NCI-H524 (cell line): Measurements from ENCODE around the gene SIGLEC10.
"Not testable (repeated sequence)": the region's sequence is repeated elsewhere in the genome, so short reads cannot be mapped to it uniquely, and the experiment has no call there.

Experiments used
- DNase-seq, 2 experiments: peaks; one replicate each; lab custom pipeline; 2025; lab: John Stamatoyannopoulos, UW

The SIGLEC10 gene, protein sequence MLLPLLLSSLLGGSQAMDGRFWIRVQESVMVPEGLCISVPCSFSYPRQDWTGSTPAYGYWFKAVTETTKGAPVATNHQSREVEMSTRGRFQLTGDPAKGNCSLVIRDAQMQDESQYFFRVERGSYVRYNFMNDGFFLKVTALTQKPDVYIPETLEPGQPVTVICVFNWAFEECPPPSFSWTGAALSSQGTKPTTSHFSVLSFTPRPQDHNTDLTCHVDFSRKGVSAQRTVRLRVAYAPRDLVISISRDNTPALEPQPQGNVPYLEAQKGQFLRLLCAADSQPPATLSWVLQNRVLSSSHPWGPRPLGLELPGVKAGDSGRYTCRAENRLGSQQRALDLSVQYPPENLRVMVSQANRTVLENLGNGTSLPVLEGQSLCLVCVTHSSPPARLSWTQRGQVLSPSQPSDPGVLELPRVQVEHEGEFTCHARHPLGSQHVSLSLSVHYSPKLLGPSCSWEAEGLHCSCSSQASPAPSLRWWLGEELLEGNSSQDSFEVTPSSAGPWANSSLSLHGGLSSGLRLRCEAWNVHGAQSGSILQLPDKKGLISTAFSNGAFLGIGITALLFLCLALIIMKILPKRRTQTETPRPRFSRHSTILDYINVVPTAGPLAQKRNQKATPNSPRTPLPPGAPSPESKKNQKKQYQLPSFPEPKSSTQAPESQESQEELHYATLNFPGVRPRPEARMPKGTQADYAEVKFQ

GRCh38 chr19:51417107-51417809 lies at the start of gene SIGLEC10:
TSS of gene SIGLEC10 (minus strand) at chr19:51417642. CDS start at chr19:51417581, 61 bp downstream.
- no peak for DNase-seq

GRCh38 chr19:51466723-51467122 lies 49.3 kb upstream of the SIGLEC10 start:
- DNase-seq = no peak

DNA sequence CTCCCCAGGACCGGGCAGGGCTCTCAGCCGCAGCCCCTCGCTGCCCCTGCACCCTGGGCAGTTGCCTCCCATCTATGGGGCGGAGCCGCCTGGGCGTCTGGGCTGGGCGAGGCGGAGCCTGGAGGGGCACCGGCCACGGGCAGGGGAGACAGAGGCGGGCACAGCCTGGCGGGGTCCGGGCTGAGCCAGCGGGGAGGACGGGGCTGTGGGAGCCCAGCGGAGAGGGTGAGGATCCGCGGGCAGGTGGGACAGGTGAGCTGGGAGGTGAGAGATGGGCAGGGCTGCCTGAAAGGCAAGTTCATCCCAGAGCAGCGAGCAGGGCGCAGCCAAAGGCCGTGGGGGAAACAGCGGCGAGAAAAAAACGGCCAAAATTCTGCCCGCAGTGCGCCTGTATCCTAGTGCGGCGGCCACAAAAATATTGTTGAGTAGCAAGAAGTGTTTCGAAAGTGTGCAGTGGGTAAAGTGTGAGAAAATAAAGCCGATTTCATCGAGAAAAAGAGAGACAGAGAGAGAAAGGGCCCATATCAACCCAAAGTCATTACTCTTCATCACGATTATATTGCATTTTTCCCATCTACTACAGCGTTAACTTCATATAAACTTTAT lies 46.6 kb upstream of the SIGLEC10 start:
- not testable (repeated sequence) for DNase-seq

GRCh38 chr19:51462681-51463080 lies 45.2 kb upstream of the SIGLEC10 start:
- no peak for DNase-seq

GRCh38 chr19:51462276-51462675 lies 44.8 kb upstream of the SIGLEC10 start:
- no peak for DNase-seq

- no peak for DNase-seq
These were observed 44.3 kb upstream of the SIGLEC10 start for GRCh38 chr19:51461723-51462161.

GRCh38 chr19:51460164-51460992 lies 42.9 kb upstream of the SIGLEC10 start:
- no peak for DNase-seq

DNA sequence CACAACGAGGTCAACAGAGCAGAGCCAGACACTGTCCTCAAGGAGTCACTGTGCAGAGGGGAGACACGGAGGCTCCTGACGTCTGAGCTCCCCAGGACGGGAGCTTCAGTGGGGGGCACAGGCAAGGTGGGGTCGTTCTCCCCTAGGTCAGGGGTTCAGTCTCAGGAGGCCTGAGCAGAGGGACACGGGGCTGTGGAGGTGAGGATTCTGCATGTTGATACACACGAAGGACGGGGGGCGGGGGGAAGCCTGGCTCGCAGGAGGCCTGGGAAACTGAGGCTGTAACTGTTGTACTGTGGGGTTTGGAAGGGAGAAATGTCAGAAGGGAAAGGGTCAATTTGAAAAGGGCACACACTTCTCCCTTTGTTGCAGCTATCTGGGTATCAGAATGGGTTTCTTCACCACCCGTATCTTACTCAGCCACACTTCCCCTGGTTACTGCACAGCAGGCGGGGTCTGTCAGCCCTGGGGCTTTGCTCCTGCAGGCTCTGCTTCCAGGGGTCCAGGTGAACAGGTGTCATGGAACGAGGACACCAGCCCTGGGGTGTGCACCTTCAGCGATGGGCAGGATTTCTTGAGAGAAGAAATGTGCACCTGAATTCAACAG lies 41.6 kb upstream of the SIGLEC10 start:
- DNase-seq = no peak

- DNase-seq = no peak
These were observed 40.7 kb upstream of the SIGLEC10 start, which contains the start of gene SIGLEC8 for GRCh38 chr19:51458051-51458645. TSS of gene SIGLEC8 (minus strand) at chr19:51458454. CDS start at chr19:51458387, 67 bp downstream.

DNA sequence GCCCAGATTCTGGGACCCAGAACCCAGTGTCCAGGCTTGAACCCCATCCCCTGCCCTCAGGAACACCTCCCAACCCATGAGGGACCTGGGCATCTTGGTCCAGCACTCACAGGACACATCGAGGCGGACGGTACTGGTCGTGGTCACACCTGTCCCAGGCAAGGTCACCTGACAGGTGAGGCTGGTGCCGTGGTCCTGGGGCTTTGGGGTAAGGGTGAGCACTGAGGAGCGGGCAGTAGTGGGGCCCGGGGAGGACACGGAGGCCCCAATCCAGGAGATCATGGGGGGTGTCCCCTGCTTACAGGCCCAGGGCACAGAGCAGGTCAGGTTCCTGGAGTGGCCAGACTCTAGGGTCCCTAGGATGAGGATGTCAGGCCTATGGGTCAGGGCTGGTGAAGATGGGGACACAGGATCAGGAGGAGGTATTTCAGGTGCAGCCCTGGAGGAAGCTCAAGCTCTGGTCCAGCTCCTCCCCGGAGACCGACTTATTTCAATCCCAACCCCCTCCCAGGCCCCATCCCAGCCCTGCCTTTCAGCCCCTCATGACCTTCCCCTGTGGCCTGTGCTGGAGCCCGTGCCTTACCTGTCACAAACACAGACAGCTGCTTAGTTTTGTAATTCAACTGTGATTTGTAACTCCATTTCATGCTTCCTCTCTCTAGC lies 40.0 kb upstream of the SIGLEC10 start:
- DNase-seq = no peak

GRCh38 chr19:51456541-51457290 lies 39.3 kb upstream of the SIGLEC10 start:
- no peak for DNase-seq

- DNase-seq = no peak
These were observed 33.4 kb upstream of the SIGLEC10 start for GRCh38 chr19:51450730-51451307.

DNA sequence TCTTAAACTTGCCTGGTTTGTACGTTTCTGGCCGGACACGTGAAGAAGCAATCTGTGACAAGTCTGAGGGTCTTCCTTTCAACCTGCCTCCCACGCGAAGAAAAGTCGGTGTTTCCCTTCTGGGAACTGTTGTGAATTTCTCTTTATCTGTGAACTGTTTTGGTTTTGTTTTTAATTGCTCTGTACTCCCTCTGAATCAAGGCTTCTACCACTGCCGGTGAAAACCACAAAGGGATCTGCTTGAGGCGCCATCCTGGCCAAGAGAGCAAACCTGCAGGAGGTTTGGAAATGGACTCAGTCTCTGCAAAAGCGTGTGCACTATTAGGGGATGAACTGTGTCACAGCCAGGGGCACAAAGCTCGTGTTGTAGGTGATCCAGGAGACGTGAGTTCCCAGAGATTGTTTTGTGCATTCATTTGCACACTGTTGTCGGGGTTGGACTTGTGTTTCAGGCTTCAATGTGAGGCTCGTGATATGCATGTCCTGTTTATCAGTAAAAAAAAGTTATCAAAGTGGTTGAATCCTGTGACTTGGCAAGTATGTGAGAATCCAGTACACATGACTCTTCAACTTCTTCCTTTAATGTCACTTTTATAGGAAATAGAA lies 31.1 kb upstream of the SIGLEC10 start:
- no peak for DNase-seq

GRCh38 chr19:51448011-51448410 lies 30.6 kb upstream of the SIGLEC10 start:
- no peak for DNase-seq

DNA sequence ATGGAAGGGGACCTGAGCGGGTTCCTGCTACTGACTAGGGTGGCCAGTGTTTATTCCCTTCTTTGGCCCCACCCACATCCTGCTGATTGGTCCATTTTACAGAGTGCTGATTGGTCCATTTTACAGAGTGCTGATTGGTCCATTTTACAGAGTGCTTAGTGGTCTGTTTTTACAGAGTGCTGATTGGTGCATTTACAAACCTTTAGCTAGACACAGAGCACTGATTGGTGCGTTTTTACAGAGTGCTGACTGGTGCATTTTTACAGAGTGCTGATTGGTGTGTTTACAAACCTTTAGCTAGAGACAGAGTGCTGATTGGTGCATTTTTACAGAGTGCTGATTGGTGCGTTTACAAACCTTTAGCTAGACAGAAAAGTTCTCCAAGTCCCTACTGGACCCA lies 30.1 kb upstream of the SIGLEC10 start:
- not testable (repeated sequence) for DNase-seq

DNA sequence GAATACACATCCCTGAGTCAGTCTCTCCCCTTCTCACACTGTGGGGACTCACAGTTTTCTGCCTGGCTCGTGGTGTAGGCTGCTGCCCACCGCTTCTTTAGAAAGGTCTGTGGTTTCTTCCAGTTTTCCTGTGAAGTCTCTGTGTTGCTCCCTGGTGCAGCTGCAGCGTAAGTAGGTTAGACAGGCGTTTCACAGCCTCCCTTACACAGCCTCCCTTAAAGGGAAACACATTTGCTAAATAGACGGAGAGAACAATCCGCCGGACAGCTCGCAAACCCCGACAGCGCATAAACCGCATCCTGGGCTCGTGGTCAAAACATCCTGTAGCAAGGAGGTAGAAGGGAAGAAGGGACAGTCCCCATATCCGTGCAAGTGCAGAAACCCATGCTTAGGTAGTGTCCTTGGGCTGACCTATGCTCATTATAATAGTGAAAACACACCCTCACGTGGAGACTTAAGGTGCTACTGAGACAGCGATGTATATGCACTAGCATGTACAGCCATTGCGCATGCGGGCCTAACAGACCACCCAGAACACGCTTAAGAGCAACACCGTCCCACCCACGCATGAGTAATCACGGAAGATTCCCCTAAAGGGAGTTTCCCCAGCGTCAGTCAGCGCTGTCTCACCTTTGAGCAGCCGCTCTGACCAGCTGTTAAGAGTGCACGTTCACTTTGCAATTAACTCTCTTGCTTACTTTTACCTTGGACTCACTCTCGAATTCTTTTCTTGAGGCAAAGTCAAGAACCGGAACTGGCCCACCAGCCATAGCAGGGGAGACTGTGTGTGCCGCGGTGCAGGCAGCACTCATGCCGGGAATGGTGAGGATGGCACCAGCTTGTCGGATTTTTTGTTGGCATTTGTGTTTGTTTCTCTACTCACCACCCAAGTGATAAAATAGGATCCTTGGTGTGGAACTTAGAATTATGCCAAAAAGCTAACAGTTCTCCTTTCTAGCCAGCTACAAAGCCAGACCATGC lies 24.3 kb upstream of the SIGLEC10 start:
- DNase-seq = no peak

GRCh38 chr19:51440846-51441409 lies 23.5 kb upstream of the SIGLEC10 start:
- DNase-seq = no peak
